UCSD-AML1 (cell line): ENCODE measurements around the gene KANK2.

Experiments
- DNase-seq: peaks from one replicate; lab custom pipeline; 2025; ENCODE audit not compliant: unreplicated experiment; lab: John Stamatoyannopoulos, UW

The KANK2 gene

DNA sequence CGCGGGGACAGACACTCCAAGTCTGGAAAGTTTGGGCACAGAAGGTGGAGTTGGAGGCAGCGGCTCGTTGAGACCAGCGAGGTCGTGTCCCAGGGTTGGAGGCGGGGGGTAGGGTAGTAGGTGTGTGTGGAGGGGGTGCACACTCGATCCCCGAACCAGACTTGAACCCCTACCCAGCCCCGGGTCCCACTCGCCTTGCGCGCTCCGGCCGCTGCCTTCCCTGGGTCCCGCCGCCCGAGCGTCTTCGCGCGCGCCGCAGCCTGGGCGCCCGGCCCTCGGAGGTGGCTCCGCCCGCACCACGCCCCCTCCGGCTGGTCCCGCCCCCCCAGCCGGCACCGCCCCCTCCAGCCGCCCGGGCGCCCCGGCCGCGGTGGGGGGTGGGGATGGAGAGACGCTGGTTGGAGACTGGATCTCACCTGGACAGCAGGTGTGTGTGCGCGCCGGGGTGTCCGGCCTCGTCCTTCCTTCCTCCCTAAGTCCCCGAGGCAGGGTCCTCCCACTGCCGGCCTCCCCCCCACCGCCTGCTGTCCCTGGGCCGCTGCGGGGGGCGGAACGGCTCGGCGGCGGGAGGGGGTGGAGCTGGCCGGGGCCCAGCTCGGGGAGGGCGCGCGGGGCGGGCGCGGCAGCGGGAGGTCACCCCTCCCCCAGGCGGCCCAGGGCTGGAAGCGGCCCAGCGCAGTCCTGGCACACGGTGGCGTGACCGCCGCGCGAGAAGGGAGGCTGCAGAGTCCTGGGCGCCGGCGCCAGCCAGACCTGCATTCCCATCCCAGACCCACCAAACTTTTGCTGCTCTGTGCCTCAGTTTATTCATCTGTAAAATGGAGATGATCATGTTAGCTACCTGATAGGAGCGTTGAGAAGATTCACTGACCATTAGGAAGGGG is at the start of gene KANK2:
KANK2 (minus strand) TSS at position 255 of the 884 bp plus-strand sequence. CDS start 3,034 bp downstream, outside the sequence.
- peak; percentile 90 for DNase-seq

DNA sequence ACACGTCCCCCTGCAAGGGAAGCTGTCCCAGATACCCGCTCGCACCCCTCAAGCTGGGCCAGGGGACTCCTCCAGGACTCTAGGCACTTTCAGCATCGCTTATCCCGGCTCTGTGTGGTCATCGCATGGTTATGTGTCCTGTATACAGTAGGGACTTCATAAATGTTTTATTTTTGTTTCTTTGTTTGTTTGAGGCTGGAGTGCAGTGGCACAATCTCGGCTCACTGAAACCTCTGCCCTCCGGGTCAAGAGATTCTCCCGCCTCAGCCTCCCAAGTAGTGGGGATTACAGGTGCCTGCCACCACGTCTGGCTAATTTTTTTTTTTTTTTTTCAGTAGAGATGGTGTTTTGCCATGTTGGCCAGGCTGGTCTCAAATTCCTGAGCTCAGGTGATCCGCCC is 49.6 kb upstream of the KANK2 start:
- no peak for DNase-seq

DNA sequence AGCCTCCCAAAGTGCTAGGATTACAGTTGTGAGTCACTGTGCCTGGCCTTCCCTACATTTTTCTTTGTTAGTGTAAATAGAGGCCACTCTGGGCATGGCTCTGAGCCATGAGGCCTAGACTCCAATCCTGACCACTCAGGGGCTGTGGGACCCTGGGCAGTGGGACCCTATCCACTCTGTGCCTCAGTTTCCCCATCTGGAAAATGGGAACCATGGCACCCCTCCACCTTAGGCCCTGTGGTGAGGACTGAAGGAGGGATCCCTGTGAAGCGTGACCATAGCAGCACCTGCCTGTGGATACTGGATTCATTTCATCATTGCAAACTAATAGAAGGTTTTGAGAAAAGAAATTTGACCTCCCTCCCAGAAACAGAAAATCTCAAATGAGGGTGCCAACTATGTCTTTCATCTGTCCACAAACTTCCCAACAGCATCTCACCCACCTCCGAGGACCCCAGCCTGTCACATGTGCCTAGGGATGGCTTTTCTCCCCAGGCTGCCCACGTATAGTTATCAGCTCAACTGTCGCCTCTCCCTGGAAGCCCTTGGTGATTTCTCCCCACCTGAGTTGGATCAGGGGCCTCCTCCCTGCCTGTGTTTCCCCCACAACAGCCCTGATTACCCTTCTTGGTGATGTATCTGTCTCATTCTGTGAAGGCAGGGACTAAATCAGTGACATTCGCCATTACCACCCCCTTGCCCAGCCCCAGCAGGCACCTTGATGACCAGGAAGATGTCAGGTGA is 47.7 kb upstream of the KANK2 start:
- no peak for DNase-seq

DNA sequence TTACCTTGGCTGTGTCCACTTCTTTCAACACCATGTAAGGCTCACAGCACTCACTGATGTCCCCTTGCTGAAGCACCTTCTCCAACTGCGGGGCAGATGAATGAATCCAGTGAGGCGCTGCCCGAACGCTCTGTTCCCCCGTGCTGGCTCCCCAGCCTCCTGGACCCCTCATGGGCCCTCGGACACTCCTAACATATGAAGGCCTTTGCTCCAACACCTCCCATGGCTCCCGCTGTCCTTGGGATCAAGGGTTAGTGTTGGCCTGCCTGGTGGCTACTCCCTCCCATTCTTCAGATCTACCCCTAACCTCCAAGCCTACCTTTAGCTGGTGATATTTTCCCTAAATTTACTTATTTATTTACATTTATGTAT is 46.4 kb upstream of the KANK2 start:
- no peak for DNase-seq

DNA sequence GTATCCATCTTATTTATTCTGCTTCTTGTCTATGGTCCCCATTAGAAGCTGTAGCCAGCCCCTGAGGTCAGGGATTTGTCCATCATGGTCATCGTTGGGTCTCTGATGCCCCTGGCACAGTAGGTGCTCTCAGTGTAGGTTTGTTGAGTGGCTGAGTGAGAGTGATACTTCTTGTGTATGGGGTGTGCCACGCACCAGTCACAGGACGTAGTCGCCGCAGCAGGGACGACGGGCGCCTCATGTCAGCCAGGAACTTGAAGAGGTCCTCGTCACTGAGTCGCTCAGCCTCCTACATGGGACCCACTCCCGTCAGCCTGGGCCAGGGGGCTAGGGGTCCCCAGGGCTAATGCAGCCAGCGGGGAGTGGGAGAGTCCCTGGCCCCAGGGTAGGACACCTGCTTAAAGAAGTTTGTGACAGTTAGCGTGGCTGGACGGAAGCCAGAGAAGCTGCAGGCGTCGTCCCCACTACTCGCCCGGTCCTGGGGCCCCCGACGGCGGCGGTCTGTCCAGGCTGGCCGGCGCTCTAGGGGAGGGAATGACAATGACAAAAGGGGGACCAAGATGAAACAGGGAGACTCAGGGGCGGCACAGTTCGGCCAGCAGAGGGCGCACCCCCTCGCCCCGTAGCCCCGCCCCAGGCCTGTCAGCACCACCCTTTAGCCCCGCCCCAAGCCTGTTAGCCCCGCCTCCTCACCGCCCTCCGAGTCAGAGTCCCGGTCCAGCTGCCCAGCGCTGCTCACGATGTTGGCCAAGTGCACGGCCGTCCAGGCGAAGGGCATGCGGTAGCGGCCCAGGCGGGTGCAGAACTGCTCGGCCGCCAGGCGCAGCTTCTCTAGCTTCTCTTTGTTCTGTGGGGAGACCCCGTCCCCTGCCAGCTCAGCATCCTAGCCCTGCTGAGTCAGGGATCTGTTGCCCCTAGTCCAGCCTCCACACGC is 45.8 kb upstream of the KANK2 start:
- DNase-seq: peak; percentile 74

DNA sequence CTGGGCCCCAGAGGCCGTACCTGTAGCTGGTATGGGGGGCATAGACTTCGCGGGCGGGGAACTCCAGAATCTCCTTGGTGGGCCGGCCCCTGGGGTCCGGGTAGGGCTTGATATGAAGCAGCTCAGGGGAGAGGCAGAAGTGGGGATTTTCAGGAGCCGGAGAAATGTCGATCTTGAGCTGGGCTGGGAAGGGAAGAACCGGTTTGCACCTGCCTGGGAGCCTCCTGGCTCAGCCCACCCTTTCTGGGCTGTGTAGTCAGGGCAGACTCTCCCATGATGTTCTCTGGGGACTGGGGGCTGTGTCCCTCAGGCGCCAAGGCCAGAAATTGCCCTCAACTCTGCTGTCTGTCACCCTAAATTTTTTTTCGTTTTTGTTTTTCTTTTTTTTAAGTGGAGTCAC is 44.7 kb upstream of the KANK2 start:
- no peak for DNase-seq

DNA sequence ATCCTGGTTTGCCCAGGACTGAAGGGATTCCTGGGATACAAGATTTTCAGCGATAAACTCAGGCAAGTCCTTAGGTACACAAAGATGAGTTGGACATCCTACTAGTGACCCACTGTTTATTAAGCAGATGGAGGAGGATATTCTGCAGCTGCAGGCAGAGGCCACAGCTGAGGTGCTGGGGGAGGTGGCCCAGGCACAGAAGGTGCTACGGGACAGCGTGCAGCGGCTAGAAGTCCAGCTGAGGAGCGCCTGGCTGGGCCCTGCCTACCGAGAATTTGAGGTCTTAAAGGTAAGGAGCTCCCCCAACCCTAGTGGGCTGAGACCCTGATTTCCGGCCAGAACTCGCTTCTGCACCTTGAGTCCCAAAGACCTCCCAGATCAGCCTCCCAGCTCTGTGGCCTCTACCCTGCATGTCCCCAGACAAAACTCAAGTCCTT is 42.7 kb upstream of the KANK2 start:
- DNase-seq: no peak

DNA sequence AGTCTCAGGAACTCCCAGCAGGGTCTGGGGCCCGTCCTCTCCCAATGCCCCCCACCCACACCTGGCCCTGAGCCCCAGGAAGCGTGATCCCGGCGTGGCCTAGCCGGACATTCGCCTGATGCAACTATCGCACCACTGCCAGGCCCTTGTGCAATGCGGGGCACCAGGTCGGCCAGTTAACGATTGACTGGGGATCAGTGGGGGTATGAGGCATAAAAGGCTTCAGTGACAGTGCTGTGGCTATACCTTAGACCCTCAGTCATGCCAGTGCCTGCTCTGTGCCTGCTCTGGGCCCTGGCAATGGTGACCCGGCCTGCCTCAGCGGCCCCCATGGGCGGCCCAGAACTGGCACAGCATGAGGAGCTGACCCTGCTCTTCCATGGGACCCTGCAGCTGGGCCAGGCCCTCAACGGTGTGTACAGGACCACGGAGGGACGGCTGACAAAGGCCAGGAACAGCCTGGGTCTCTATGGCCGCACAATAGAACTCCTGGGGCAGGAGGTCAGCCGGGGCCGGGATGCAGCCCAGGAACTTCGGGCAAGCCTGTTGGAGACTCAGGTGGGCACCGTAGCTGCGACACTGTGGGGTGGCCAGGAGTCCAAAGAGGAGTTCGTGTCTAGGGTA is 42.1 kb upstream of the KANK2 start, which contains the start of gene ANGPTL8:
ANGPTL8 (plus strand) TSS at position 243 of the 624 bp plus-strand sequence; CDS start at position 262, 19 bp downstream.
- DNase-seq: no peak

DNA sequence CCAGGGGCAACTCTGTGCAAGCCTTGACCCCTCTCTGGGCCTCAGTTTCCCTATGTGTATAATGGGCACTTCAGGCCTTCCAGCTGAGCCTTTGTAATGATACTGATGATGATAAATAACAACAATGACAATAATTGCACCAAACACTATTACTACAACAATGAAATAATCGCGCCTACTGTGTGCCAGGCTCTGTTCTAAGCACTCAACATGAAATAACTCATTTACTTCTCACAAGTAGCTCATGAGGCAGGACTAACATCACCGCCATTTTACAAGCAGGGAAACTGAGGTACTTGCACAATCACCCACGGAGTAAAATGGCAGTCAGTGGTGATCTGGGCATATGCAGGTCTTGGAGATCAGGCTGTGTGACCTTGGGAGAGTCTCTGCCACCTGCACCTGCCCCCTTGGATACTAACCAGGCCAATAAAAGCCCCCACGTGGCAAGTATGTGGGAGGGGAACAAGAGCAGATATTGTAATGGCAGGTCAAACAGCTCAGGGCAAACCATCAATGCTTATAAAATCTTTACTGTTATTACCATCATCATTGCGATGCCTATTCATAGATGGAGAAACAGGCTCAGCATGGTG is 41.5 kb upstream of the KANK2 start:
- no peak for DNase-seq

DNA sequence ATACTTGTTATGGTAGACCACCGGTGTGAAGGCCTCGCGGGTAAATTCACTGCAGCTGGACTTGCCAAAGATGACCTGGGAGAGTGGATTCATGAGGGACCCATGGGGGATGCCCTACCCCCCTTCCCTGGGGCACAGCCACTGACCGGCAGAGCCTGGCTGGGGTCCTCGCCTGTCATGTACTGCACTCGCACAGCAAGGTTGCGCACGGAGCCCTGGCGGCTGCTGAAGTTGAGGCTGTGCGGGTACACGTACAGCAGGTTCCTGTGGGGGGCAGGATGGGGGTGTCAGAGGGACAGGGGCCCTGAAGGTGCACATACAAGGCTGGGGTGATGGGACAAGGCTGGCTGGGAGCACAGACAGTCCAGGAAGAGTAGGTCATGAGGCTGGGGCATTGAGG is 40.7 kb upstream of the KANK2 start:
- no peak for DNase-seq

DNA sequence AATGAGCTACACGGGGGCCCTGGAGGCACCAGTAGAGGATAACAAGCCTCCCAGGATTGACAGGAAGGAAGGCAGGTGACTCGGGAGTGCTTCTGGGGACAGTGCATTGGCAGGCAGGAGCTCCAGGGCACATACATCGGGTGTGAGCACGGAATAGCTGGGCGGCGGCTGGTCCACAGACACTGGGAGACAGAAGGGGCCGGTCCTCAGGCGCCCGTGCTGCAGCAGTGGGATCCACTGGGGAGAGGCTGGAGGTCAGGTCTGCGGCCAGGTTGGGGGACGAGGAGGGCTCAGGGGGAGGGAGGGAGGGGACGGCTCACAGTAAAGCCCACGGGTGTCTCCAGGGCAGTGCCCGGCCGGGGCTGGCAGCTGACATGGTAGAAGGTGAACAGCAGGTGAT is 40.0 kb upstream of the KANK2 start:
- no peak for DNase-seq

DNA sequence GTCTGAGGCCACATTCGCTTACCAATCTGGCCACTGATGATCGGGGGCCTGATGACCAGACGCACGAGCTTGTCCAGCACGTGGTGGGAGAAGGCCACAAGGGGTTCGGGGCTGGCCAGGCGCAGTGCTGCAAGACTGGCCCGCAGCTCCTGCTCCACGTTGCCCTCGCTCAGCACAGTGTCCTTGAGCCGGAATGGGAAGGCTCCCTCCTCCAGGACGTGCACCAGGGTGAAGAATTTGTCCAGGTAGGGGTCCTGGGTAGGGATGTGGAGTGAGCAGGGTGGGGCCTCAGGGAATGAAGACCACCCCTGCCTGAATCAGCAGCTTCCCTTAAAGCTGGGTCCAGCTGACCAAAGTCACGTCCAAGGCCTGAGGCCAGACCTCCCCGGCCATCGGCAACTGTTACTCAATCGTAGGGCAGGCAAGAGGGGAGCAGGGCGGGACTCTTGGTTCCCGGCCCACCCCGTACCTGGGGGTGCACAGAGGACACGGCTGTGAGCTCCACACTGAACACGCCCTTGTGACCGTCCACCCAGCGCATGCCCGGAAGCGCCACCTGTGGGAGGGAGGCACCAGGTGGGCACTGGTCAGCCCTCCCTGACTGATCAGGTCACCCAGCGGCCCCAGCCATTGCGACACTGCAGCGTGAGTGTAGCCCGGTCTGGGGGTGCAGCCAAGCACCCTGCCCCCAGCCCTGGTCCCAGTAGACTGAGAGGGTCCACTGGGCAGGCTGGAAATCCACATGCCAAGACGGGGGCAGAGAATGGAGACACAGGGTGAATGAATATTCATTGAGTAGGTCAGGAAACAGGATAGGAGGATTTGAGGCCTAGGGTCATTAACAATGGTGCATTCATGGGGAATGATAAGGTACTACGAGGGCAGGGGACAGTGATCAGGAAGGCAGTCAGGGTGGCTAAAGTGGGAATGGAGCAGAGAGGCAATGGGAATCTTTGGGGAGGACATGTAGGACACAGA is 39.3 kb upstream of the KANK2 start:
- no peak for DNase-seq

DNA sequence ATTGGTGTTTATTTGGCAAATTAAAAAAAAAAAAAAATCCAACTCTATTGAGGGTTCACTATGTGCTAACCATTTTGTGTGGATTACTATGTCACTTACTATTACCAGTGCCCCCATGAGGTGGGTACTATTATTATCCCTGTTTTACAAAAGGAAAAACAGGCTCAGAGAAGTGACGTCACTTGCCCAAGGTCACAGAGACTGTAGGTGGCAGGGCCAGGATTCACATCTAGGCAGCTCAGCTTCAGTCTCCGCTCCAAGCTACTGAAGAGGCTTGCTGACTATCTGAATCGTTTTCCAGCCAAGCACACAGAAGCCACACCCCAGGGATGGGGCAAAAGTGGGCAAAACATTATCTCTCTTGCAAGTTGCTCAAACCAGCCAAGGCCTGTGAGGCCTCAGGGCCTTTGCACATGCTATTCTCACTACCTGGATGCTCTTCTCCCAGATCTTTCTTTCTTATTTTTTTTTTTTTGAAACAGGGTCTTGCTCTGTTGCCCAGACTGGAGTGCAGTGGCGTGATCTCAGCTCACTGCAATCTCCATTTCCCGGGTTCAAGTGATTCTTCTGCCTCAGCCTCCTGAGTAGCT is 37.2 kb upstream of the KANK2 start:
- DNase-seq: no peak

DNA sequence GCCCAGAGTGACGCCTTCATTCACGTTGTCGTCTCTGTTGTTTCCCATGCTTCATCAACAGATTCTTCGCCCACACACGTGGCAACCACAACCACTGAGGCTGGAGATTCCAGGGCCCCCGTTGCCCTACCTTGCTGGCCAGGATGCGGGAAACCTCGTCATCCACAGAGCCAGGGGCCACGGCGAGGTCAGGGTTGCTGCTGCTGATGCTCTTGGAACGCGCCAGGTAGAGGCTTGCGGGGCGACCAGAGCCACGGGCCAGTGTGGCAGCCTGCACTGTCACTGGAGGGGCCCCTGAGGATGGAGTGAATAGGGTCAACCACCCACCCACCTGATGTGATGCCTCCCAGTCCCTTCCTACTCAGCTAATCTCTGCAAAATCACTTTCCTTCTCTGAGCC is 35.7 kb upstream of the KANK2 start:
- no peak for DNase-seq

DNA sequence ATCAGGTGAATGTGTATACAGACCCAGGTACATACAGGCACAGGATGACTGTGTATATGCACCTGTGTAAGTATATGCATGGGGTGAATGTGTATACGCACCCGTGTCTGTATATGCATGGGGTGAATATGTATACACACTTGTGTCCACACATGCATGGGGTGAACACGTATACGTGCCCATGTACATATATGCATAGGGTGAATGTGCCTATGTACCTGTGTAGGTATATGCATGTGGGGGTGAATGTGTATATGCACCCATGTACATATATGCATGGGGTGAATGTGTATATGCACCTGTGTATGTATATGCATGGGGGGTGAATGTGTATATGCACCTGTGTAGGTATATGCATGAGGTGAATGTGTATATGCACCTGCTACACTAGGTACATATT is 35.2 kb upstream of the KANK2 start:
- DNase-seq: no peak

DNA sequence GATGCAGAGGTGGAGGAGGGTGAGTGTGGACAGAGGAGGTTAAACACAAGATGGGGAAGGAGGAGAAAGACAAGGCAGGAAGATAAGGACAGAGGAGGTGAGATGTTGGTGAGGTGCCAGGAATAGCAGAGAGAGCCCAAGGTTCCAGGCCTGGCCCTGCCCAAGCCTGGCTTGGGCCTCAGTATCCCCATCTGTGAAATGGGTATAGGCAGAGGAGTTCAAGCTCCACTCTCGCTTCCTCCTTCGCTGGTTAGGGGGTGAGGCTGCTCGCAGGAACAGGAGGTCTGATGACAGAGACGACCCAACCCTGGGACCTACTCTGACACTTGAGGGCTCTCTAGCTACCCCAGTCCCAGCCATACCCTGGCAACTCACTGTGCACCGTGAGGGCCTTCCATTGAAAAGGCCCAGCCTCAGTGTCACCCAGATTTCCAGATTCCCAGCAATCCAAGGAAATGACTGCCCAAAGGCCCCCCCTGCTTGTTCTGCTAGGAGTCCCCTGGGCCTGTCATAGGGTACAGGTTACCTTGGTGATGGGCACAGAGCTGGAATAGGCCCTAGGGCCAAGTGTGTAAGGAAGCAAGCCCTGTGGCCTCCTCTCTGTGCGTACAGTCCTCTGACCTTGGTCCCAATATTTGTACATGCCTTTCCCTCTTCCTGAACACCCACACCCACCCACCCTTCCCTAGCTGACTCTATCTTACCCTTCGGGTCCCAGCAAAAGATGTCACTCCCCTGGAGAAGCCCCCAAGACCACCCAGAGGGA is 33.5 kb upstream of the KANK2 start:
- DNase-seq: no peak

DNA sequence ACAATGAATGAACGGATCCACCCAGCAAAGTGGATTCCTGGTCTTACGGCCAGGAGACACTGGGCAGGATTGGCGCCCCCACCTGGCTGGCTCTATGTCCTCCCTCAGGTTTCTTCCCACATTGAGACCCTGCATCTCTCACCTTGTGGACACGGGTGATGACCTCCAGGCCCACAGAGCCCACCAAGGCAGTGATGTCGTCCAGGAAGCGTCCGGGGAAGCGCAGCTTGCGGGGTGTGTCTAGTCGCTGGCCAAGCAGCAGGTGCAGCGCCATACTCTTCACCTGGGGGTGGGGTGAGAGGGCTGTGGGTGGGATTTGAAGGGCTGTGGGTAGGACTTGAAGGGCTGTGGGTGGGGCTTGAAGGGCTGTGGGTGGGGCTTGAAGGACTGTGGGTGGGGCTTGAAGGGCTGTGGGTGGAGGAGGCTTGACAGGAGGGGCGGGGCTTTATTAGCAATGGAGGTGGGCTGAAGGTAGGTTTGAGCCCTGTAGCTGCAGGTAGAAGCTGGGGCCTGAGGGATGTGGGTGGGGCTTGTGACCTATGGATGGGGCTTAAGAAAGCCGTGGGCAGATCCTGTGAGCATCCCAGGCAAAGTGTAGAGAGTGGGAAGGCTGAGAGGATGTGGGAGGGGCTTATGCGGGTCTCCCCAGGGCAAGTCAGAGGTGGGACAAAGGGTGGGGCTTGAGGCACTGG is 30.0 kb upstream of the KANK2 start:
- no peak for DNase-seq
